ENCODE results near the gene CEP104. TPM values are rescaled to one million over a fixed set of nuclear protein-coding genes. Genes with fewer than 3 reads are reported as not detected.

CEP104 gene
- polyA plus RNA-seq, 3 donors = 8.3 to 25.1 (median 13.0) TPM

DNA sequence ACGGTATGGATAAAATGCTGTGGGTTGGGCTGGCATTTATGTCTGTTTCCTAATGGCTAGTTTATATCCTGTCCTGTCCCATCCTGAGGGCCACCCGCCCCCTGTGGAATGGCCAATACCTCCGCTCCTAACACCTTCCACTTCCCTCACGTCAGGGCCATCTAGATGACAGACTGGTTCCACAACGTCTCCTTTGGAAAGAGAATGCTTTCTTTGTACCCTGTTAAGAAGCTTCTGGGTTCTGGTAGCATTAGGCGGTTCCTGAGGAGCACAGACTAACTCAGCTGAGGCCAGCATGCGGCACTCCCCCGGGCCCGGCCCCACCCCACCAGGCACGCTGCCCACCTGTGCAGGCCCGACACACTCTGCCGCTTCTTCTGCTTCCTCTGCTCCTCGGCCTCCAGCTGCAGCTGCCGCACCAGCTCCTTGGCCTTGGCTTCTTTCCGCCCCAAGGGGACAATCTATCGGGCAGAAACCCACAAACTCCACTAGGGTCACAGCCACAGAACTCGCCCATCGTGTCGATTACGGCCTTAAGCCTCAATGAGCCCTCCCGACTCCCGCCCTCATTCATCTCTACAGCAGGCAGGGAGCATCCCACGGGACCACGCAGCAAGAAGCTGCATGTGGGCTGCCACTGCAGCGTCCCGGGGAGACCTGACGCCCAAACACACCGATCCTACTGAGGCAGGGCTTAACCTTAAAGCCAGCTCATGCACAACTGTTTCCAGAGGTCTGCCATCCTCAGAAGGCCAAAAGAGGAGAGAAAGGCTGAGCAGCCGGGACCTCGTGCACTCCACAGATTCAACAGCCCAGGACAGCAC, 73.1 kb downstream of the CEP104 start:
- Histone ChIP-seq H3K79me2 (ENCODE audit: insufficient read depth, low read length) (peaks cover 16% of the 10 kb centered on the region), H3K4me1 (ENCODE audit: control insufficient read depth in 1 of 2, insufficient read depth in 2 of 2, low read length in 2 of 2) (no peaks in the 10 kb centered on the region), H3K4me3 (replicated peaks in 1 of 3; ENCODE audit: low read depth in 2 of 3, low read length in 3 of 3) (no peak overlapping the region), H3K36me3 (replicated peaks in 1 of 2; ENCODE audit: control insufficient read depth in 1 of 2, insufficient read depth in 2 of 2, low read length in 2 of 2) (peaks cover 90 to 96% of the 10 kb centered on the region in 2 donors), H3K27ac (ENCODE audit: low read depth in 1 of 2, low read length in 2 of 2) (no peak overlapping the region), H4K20me1 (ENCODE audit: insufficient read depth, low read length) (peaks cover 35% of the 10 kb centered on the region), H3K9me3 (replicated peaks in 1 of 2; ENCODE audit: control insufficient read depth in 1 of 2, insufficient read depth in 1 of 2, low read length in 2 of 2) (no peaks in the 10 kb centered on the region), H3K9ac (ENCODE audit: insufficient read depth, low read length, poor library complexity, severe bottlenecking) (no peak overlapping the region), H2AFZ (ENCODE audit: insufficient read depth, low read depth, low read length, poor library complexity, severe bottlenecking) (no peak overlapping the region), H3K27me3 (ENCODE audit: control insufficient read depth in 2 of 2, insufficient read depth in 2 of 2, low read length in 2 of 2) (no peaks in the 10 kb centered on the region), H3K4me2 (replicated peaks; ENCODE audit: extremely low read depth, low read length, poor library complexity, severe bottlenecking) (no peak overlapping the region)
- DNase-seq = no peak
- no peak overlapping the region for H3K27ac Mint-ChIP-seq
- TF ChIP-seq, protein P1, sequence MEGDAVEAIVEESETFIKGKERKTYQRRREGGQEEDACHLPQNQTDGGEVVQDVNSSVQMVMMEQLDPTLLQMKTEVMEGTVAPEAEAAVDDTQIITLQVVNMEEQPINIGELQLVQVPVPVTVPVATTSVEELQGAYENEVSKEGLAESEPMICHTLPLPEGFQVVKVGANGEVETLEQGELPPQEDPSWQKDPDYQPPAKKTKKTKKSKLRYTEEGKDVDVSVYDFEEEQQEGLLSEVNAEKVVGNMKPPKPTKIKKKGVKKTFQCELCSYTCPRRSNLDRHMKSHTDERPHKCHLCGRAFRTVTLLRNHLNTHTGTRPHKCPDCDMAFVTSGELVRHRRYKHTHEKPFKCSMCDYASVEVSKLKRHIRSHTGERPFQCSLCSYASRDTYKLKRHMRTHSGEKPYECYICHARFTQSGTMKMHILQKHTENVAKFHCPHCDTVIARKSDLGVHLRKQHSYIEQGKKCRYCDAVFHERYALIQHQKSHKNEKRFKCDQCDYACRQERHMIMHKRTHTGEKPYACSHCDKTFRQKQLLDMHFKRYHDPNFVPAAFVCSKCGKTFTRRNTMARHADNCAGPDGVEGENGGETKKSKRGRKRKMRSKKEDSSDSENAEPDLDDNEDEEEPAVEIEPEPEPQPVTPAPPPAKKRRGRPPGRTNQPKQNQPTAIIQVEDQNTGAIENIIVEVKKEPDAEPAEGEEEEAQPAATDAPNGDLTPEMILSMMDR (IDR thresholded peaks at IDR 0.05) = no peak
- H3K27me3 Mint-ChIP-seq (ENCODE audit: low read depth in 3 of 3) = peaks cover 0 to 1% (median 1%) of the 10 kb centered on the region in 3 donors
- peaks cover 84 to 97% of the 10 kb centered on the region in 2 donors for H3K36me3 Mint-ChIP-seq
- peaks cover 4% of the 10 kb centered on the region for H3K4me1 Mint-ChIP-seq
- WGBS (ENCODE audit: insufficient coverage) = 96% methylated on average over 26 of the region's 30 CpGs
- no peak overlapping the region for H3K4me3 Mint-ChIP-seq
- H3K9me3 Mint-ChIP-seq = no peaks in the 10 kb centered on the region
- intact Hi-C loops (cut with micrococcal nuclease) = no loop called here

DNA sequence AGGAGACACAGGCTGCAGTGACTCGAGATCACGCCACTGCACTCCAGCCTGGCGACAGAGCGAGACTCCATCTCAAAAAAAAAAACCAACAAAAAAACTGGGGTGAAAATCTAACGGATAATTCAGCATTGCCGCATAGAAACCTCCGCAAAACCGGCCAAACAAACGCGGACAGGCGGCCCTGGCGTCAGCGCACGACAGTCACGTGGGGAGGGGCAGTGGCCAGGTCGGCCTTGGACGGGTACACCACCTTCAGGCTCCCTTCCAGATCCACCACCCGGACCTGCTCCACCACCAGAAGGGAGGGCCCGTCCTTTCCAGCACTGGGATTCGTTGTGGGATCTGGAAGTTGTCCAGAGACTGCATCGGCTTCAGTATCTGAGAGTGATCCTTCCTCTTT, 76.1 kb downstream of the CEP104 start:
- Mint-ChIP-seq H3K4me1 (peaks cover 1% of the 10 kb centered on the region), H3K27me3 (ENCODE audit: low read depth in 3 of 3) (peaks cover 0 to 1% (median 1%) of the 10 kb centered on the region in 3 donors), H3K9me3 (no peaks in the 10 kb centered on the region), H3K27ac (peak overlapping the region in 1 of 7 donors; percentile 15), H3K36me3 (peaks cover 65 to 76% of the 10 kb centered on the region in 2 donors), H3K4me3 (no peak overlapping the region)
- Histone ChIP-seq H3K9ac (ENCODE audit: insufficient read depth, low read length, poor library complexity, severe bottlenecking) (no peak overlapping the region), H3K4me2 (replicated peaks; ENCODE audit: extremely low read depth, low read length, poor library complexity, severe bottlenecking) (no peak overlapping the region), H3K4me1 (ENCODE audit: control insufficient read depth in 1 of 2, insufficient read depth in 2 of 2, low read length in 2 of 2) (peaks cover 1 to 3% of the 10 kb centered on the region in 2 donors), H3K36me3 (replicated peaks in 1 of 2; ENCODE audit: control insufficient read depth in 1 of 2, insufficient read depth in 2 of 2, low read length in 2 of 2) (peaks cover 73% of the 10 kb centered on the region in 2 donors), H2AFZ (ENCODE audit: insufficient read depth, low read depth, low read length, poor library complexity, severe bottlenecking) (no peak overlapping the region), H3K27me3 (ENCODE audit: control insufficient read depth in 2 of 2, insufficient read depth in 2 of 2, low read length in 2 of 2) (no peaks in the 10 kb centered on the region), H3K4me3 (replicated peaks in 1 of 3; ENCODE audit: low read depth in 2 of 3, low read length in 3 of 3) (no peak overlapping the region), H4K20me1 (ENCODE audit: insufficient read depth, low read length) (peaks cover 7% of the 10 kb centered on the region), H3K27ac (ENCODE audit: low read depth in 1 of 2, low read length in 2 of 2) (no peak overlapping the region), H3K79me2 (ENCODE audit: insufficient read depth, low read length) (no peaks in the 10 kb centered on the region), H3K9me3 (replicated peaks in 1 of 2; ENCODE audit: control insufficient read depth in 1 of 2, insufficient read depth in 1 of 2, low read length in 2 of 2) (no peaks in the 10 kb centered on the region)
- intact Hi-C loops (cut with micrococcal nuclease) = no loop called here
- 97% methylated on average over 15 of the region's 21 CpGs for WGBS (ENCODE audit: insufficient coverage)
- no peak for DNase-seq
- TF ChIP-seq, protein P1 (IDR thresholded peaks at IDR 0.05) = no peak
